ENCODE data around the gene MYO10. TPM values are rescaled to one million over a fixed set of nuclear protein-coding genes. Genes with fewer than 3 reads are reported as not detected.
A peak's percentile ranks its signal among the peaks of the same experiment; 100 is the strongest.

The MYO10 gene
- total and polyA plus RNA-seq, 2 experiments from 2014 or later: 119 to 276 TPM

GRCh38 chr5:16733331-16734006 lies 202.6 kb downstream of the MYO10 start:
- Mint-ChIP-seq H3K4me3 (peak overlapping the region; percentile 50; the same call in 2 of the 3 replicates), H3K27me3 (ENCODE audit: insufficient read depth, low read depth, poor library complexity) (peaks cover 6% of the 10 kb centered on the region), H3K4me1 (peaks cover 64% of the 10 kb centered on the region), H3K36me3 (ENCODE audit: low read depth) (peaks cover 63% of the 10 kb centered on the region), H3K27ac (peak overlapping the region; percentile 78), H3K9me3 (no peaks in the 10 kb centered on the region)
- H3K36me3 ChIP-seq (ENCODE audit: insufficient read depth): peaks cover 5% of the 10 kb centered on the region
- peaks cover 3% of the 10 kb centered on the region; the same call in 1 of the 2 replicates for H3F3A ChIP-seq (replicated peaks; ENCODE audit: low read depth)
- peak; percentile 75 for DNase-seq (ENCODE audit: low spot score)
- H3K9me2 ChIP-seq (ENCODE audit: insufficient read depth): no peaks in the 10 kb centered on the region
- 0 out of 2 replicates have a peak overlapping the region, but pooled peaks have one; percentile 12 for H3K4me3 ChIP-seq
- peaks cover 41% of the 10 kb centered on the region for H4K20me1 ChIP-seq (replicated peaks; ENCODE audit: insufficient read depth)
- peak overlapping the region; percentile 71; the same call in 1 of the 2 replicates for H3K27ac ChIP-seq (ENCODE audit: low read depth)
- peak overlapping the region; percentile 75 for H3K4me2 ChIP-seq
- peak; percentile 33 for ATAC-seq
- no peaks in the 10 kb centered on the region for H3K27me3 ChIP-seq (ENCODE audit: insufficient read depth)
- peaks cover 97% of the 10 kb centered on the region for H3K79me2 ChIP-seq (replicated peaks; ENCODE audit: insufficient read depth)
- H3K4me1 ChIP-seq (ENCODE audit: insufficient read depth): peaks cover 55% of the 10 kb centered on the region
- TF ChIP-seq, protein P1, sequence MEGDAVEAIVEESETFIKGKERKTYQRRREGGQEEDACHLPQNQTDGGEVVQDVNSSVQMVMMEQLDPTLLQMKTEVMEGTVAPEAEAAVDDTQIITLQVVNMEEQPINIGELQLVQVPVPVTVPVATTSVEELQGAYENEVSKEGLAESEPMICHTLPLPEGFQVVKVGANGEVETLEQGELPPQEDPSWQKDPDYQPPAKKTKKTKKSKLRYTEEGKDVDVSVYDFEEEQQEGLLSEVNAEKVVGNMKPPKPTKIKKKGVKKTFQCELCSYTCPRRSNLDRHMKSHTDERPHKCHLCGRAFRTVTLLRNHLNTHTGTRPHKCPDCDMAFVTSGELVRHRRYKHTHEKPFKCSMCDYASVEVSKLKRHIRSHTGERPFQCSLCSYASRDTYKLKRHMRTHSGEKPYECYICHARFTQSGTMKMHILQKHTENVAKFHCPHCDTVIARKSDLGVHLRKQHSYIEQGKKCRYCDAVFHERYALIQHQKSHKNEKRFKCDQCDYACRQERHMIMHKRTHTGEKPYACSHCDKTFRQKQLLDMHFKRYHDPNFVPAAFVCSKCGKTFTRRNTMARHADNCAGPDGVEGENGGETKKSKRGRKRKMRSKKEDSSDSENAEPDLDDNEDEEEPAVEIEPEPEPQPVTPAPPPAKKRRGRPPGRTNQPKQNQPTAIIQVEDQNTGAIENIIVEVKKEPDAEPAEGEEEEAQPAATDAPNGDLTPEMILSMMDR (conservative IDR thresholded peaks at IDR 0.05; ENCODE audit: low read depth in 2 of 2): peak; percentile 26 to 63; a peak in 3 of 4 replicates
- TF ChIP-seq ZNF114 (CRISPR knock-in tag; IDR thresholded peaks at IDR 0.05) (no peak), JUNB (IDR thresholded peaks at IDR 0.05; ENCODE audit: unreplicated experiment) (no peak), EZH2phosphoT487 (IDR thresholded peaks at IDR 0.05; ENCODE audit: unreplicated experiment) (no peak), POLR2AphosphoS5 (IDR thresholded peaks at IDR 0.05; ENCODE audit: low read depth) (no peak)
- TF ChIP-seq, protein P2, sequence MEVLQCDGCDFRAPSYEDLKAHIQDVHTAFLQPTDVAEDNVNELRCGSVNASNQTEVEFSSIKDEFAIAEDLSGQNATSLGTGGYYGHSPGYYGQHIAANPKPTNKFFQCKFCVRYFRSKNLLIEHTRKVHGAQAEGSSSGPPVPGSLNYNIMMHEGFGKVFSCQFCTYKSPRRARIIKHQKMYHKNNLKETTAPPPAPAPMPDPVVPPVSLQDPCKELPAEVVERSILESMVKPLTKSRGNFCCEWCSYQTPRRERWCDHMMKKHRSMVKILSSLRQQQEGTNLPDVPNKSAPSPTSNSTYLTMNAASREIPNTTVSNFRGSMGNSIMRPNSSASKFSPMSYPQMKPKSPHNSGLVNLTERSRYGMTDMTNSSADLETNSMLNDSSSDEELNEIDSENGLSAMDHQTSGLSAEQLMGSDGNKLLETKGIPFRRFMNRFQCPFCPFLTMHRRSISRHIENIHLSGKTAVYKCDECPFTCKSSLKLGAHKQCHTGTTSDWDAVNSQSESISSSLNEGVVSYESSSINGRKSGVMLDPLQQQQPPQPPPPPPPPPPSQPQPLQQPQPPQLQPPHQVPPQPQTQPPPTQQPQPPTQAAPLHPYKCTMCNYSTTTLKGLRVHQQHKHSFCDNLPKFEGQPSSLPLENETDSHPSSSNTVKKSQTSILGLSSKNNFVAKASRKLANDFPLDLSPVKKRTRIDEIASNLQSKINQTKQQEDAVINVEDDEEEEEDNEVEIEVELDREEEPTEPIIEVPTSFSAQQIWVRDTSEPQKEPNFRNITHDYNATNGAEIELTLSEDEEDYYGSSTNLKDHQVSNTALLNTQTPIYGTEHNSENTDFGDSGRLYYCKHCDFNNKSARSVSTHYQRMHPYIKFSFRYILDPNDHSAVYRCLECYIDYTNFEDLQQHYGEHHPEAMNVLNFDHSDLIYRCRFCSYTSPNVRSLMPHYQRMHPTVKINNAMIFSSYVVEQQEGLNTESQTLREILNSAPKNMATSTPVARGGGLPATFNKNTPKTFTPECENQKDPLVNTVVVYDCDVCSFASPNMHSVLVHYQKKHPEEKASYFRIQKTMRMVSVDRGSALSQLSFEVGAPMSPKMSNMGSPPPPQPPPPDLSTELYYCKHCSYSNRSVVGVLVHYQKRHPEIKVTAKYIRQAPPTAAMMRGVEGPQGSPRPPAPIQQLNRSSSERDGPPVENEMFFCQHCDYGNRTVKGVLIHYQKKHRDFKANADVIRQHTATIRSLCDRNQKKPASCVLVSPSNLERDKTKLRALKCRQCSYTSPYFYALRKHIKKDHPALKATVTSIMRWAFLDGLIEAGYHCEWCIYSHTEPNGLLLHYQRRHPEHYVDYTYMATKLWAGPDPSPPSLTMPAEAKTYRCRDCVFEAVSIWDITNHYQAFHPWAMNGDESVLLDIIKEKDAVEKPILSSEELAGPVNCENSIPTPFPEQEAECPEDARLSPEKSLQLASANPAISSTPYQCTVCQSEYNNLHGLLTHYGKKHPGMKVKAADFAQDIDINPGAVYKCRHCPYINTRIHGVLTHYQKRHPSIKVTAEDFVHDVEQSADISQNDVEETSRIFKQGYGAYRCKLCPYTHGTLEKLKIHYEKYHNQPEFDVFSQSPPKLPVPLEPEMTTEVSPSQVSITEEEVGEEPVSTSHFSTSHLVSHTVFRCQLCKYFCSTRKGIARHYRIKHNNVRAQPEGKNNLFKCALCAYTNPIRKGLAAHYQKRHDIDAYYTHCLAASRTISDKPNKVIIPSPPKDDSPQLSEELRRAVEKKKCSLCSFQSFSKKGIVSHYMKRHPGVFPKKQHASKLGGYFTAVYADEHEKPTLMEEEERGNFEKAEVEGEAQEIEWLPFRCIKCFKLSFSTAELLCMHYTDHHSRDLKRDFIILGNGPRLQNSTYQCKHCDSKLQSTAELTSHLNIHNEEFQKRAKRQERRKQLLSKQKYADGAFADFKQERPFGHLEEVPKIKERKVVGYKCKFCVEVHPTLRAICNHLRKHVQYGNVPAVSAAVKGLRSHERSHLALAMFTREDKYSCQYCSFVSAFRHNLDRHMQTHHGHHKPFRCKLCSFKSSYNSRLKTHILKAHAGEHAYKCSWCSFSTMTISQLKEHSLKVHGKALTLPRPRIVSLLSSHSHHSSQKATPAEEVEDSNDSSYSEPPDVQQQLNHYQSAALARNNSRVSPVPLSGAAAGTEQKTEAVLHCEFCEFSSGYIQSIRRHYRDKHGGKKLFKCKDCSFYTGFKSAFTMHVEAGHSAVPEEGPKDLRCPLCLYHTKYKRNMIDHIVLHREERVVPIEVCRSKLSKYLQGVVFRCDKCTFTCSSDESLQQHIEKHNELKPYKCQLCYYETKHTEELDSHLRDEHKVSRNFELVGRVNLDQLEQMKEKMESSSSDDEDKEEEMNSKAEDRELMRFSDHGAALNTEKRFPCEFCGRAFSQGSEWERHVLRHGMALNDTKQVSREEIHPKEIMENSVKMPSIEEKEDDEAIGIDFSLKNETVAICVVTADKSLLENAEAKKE (CRISPR knock-in tag; IDR thresholded peaks at IDR 0.05): no peak
- no peak overlapping the region for H2AFZ ChIP-seq

All from GM23338 (cell line).